Nephron progenitor cell (in vitro differentiated cells): ENCODE measurements around the gene TRPC3.

ENCODE experiments used
- DNase-seq: peaks from one replicate; pipeline ENCODE4 v3.0.0; 2021
- H3K27ac Mint-ChIP-seq: 2 replicates; pipeline ENCODE4 v1.8.0; 2021; ENCODE audit warnings: mild to moderate bottlenecking, moderate library complexity, mixed read lengths
- H3K27me3 Mint-ChIP-seq: 2 replicates; pipeline ENCODE4 v1.8.0; 2021; ENCODE audit warnings: mild to moderate bottlenecking, low read depth, mixed read lengths; ENCODE audit not compliant: poor library complexity
- H3K36me3 Mint-ChIP-seq: 2 replicates; pipeline ENCODE4 v1.8.0; 2021; ENCODE audit warnings: low read depth, mixed read lengths
- H3K4me1 Mint-ChIP-seq: 2 replicates; pipeline ENCODE4 v1.8.0; 2021; ENCODE audit warnings: mixed read lengths
- H3K4me3 Mint-ChIP-seq: 2 replicates; pipeline ENCODE4 v1.8.0; 2021; ENCODE audit warnings: mild to moderate bottlenecking, moderate library complexity, mixed read lengths
- H3K9me3 Mint-ChIP-seq: 2 replicates; pipeline ENCODE4 v1.8.0; 2021; ENCODE audit warnings: mild to moderate bottlenecking, moderate library complexity, mixed read lengths
- CTCF ChIP-seq: fragments of 200-600 bp; sonication (generic); IDR thresholded peaks from 2 replicates; pipeline ENCODE4 v1.5.0; 2021; ENCODE audit warnings: antibody characterized with exemption

TRPC3 gene

GRCh38 chr4:121877041-121877773, 74.7 kb downstream of the TRPC3 start:
- H3K36me3 Mint-ChIP-seq = no peaks in the 10 kb centered on the region
- no peak for DNase-seq

GRCh38 chr4:121876070-121876469, 75.8 kb downstream of the TRPC3 start:
- no peaks in the 10 kb centered on the region for H3K4me1 Mint-ChIP-seq

More at GRCh38 chr4:121877041-121877773, 74.7 kb downstream of the TRPC3 start:
- Mint-ChIP-seq H3K27me3 (peaks cover 5% of the 10 kb centered on the region), H3K27ac (no peak overlapping the region), H3K4me1 (no peaks in the 10 kb centered on the region), H3K4me3 (no peak overlapping the region), H3K9me3 (no peaks in the 10 kb centered on the region)
- TF ChIP-seq CTCF = no peak

GRCh38 chr4:121875652-121876051, 76.2 kb downstream of the TRPC3 start:
- TF ChIP-seq CTCF = no peak
- no peaks in the 10 kb centered on the region for H3K4me1 Mint-ChIP-seq
- peaks cover 5% of the 10 kb centered on the region for H3K27me3 Mint-ChIP-seq
- H3K36me3 Mint-ChIP-seq = no peaks in the 10 kb centered on the region
- DNase-seq = no peak
- H3K9me3 Mint-ChIP-seq = peaks cover 4% of the 10 kb centered on the region
- H3K4me3 Mint-ChIP-seq = no peak overlapping the region
- no peak overlapping the region for H3K27ac Mint-ChIP-seq

More at GRCh38 chr4:121876070-121876469, 75.8 kb downstream of the TRPC3 start:
- TF ChIP-seq CTCF = no peak
- H3K9me3 Mint-ChIP-seq = peaks cover under 1% of the 10 kb centered on the region
- H3K27me3 Mint-ChIP-seq = peaks cover 5% of the 10 kb centered on the region
- no peak overlapping the region for H3K27ac Mint-ChIP-seq
- no peak overlapping the region for H3K4me3 Mint-ChIP-seq
- no peaks in the 10 kb centered on the region for H3K36me3 Mint-ChIP-seq
- no peak for DNase-seq

- H3K27me3 Mint-ChIP-seq = peaks cover 5% of the 10 kb centered on the region
- no peak for DNase-seq
- peaks cover 6% of the 10 kb centered on the region for H3K4me1 Mint-ChIP-seq
- H3K4me3 Mint-ChIP-seq = no peak overlapping the region
- no peak overlapping the region for H3K27ac Mint-ChIP-seq
- no peak for TF ChIP-seq CTCF
- H3K36me3 Mint-ChIP-seq = peaks cover 3% of the 10 kb centered on the region
- peaks cover 4% of the 10 kb centered on the region for H3K9me3 Mint-ChIP-seq
Observed at GRCh38 chr4:121873604-121874003, 78.3 kb downstream of the TRPC3 start.

GRCh38 chr4:121869841-121870822, 81.7 kb downstream of the TRPC3 start, which contains the start of gene BBS7:
TSS of gene BBS7 (minus strand) at chr4:121870474. CDS start at chr4:121870313, 161 bp downstream.
- H3K27ac Mint-ChIP-seq = peak within 1 kb of the TSS; percentile 98
- peaks cover 24% of the 10 kb centered on the region for H3K9me3 Mint-ChIP-seq
- peaks cover 8% of the 10 kb centered on the region for H3K4me1 Mint-ChIP-seq
- TF ChIP-seq CTCF = no peak
- H3K27me3 Mint-ChIP-seq = peaks cover 5% of the 10 kb centered on the region
- DNase-seq = peak; percentile 99
- H3K4me3 Mint-ChIP-seq = peak within 1 kb of the TSS; percentile 96
- H3K36me3 Mint-ChIP-seq = peaks cover 32% of the 10 kb centered on the region
